NCI-H2171 treated with DMSO at 0.1 percent for 48 hours (cell line): Measurements from ENCODE around the gene HECTD1.
"Not testable (repeated sequence)": the region's sequence is repeated elsewhere in the genome, so short reads cannot be mapped to it uniquely, and the experiment has no call there.

Experiments
- DNase-seq: peaks from one replicate; lab custom pipeline; 2025; lab: John Stamatoyannopoulos, UW

The HECTD1 gene

GRCh38 chr14:31093884-31094839 is 113.4 kb downstream of the HECTD1 start:
- DNase-seq = not testable (repeated sequence)

- DNase-seq = no peak
These were observed 115.4 kb downstream of the HECTD1 start for GRCh38 chr14:31092160-31092708.

- peak; percentile 38 for DNase-seq
These were observed 116.5 kb downstream of the HECTD1 start for GRCh38 chr14:31090883-31091764.

- not testable (repeated sequence) for DNase-seq
These were observed 121.1 kb downstream of the HECTD1 start for GRCh38 chr14:31086466-31086865.

- DNase-seq = no peak
These were observed 122.6 kb downstream of the HECTD1 start for GRCh38 chr14:31085027-31085426.

GRCh38 chr14:31084385-31084784 is 123.2 kb downstream of the HECTD1 start:
- no peak for DNase-seq

GRCh38 chr14:31083781-31084180 is 123.8 kb downstream of the HECTD1 start:
- DNase-seq = no peak

GRCh38 chr14:31080484-31080883 is 127.1 kb downstream of the HECTD1 start:
- DNase-seq = no peak

- DNase-seq = peak; percentile 52
These were observed 127.5 kb downstream of the HECTD1 start for GRCh38 chr14:31080056-31080455.

- DNase-seq = no peak
These were observed 128.8 kb downstream of the HECTD1 start for GRCh38 chr14:31078766-31079165.

- DNase-seq = no peak
These were observed 132.4 kb downstream of the HECTD1 start for GRCh38 chr14:31075144-31075543.

GRCh38 chr14:31071151-31071550 is 136.4 kb downstream of the HECTD1 start:
- DNase-seq = no peak

- no peak for DNase-seq
These were observed 137.2 kb downstream of the HECTD1 start for GRCh38 chr14:31070431-31070830.

- no peak for DNase-seq
These were observed 138.2 kb downstream of the HECTD1 start for GRCh38 chr14:31069343-31069742.

- DNase-seq = no peak
These were observed 139.4 kb downstream of the HECTD1 start for GRCh38 chr14:31068235-31068634.

- DNase-seq = not testable (repeated sequence)
These were observed 144.7 kb downstream of the HECTD1 start for GRCh38 chr14:31062908-31063307.

- DNase-seq = no peak
These were observed 147.2 kb downstream of the HECTD1 start for GRCh38 chr14:31060253-31060875.

- peak; percentile 8 for DNase-seq
These were observed 148.3 kb downstream of the HECTD1 start for GRCh38 chr14:31059152-31059924.

GRCh38 chr14:31057701-31058364 is 149.8 kb downstream of the HECTD1 start:
- peak; percentile 83 for DNase-seq

- DNase-seq = no peak
These were observed 150.6 kb downstream of the HECTD1 start for GRCh38 chr14:31057035-31057434.
